OCI-LY3 (cell line): ENCODE measurements around the gene NDUFA6.

Source experiments
- CTCF ChIP-seq: fragments of 200-600, 300-600 bp; sonication (generic); IDR thresholded peaks from 2 replicates; pipeline ENCODE4 v1.5.1; 2014; ENCODE audit warnings: antibody characterized with exemption, low read length, low read depth
- EZH2phosphoT487 ChIP-seq: fragments of 200-600 bp; shearing (Covaris generic); IDR thresholded peaks from 2 replicates; pipeline ENCODE4 v1.6.1; 2018; ENCODE audit warnings: antibody characterized with exemption, mixed run types, low read depth

DNA sequence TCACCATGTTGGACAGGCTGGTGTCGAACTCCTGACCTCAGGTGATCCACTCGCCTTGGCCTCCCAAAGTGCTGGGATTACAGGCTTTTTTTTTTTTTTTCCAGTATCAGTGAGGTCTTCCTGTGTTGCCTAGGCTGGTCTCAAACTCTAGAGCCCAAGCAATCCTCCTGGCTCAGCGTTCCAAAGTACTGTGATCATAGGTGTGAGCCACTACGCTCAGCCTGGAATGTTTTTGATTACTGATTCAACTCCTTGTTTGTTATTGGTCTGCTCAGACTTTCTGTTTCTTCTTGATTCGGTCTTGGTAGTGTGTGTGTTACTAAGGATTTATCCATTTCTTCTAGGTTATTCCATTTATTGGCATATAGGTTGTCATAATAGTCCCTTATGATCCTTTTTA is 51.3 kb downstream of the NDUFA6 start:
- TF ChIP-seq EZH2phosphoT487 (no peak), CTCF (no peak)
